ENCODE data around the gene MTHFD1L. TPM values are rescaled to one million over a fixed set of nuclear protein-coding genes. Genes with fewer than 3 reads are reported as not detected.
A peak's percentile ranks its signal among the peaks of the same experiment; 100 is the strongest.

Gene MTHFD1L
- total and polyA plus RNA-seq, 2 of the 8 experiments (the other 6 are each of a cell fraction or from before 2014, with no cell fraction given): 29.2 to 105 TPM

- Histone ChIP-seq H3K79me2 (ENCODE audit: control insufficient read depth in 1 of 2, insufficient read depth in 2 of 2, low read length in 2 of 2) (0 out of 4 replicates have a peak, but pooled peaks cover 0 to 6% of the 10 kb centered on the region in 2 experiments), H2AK5ac (ENCODE audit: low read depth, low read length) (no peak overlapping the region), H3K56ac (replicated peaks; ENCODE audit: insufficient read length, low read depth, low read length) (no peak overlapping the region), H2BK12ac (ENCODE audit: low read depth, low read length) (no peak overlapping the region), H3K4me2 (ENCODE audit: insufficient read depth in 1 of 2, low read depth in 2 of 2, low read length in 2 of 2) (no peak overlapping the region), H2BK20ac (ENCODE audit: low read length) (no peak overlapping the region), H3K4me3 (ENCODE audit: extremely low read depth in 1 of 4, insufficient read depth in 2 of 4, low read depth in 3 of 4, low read length in 4 of 4) (no peak overlapping the region), H3K9me3 (ENCODE audit: insufficient read depth in 2 of 2, low read depth in 1 of 2, low read length in 1 of 2) (no peaks in the 10 kb centered on the region), H3K4ac (replicated peaks; ENCODE audit: insufficient read length, low read depth, low read length) (no peak overlapping the region), H4K8ac (ENCODE audit: extremely low read depth, insufficient read depth, low read length) (0 out of 2 replicates have a peak overlapping the region, but pooled peaks have one; percentile 57), H4K5ac (ENCODE audit: insufficient read length, low read depth, low read length) (no peak overlapping the region), H3K23me2 (ENCODE audit: low read depth, low read length) (no peaks in the 10 kb centered on the region), H3K18ac (ENCODE audit: extremely low read depth, low read length) (no peak overlapping the region), H2BK120ac (replicated peaks; ENCODE audit: low read depth, low read length) (no peak overlapping the region), H4K20me1 (replicated peaks in 1 of 2; ENCODE audit: control insufficient read depth in 1 of 2, insufficient read depth in 2 of 2, low read length in 2 of 2) (peaks cover 3 to 5% of the 10 kb centered on the region in 2 experiments), H2BK5ac (ENCODE audit: low read depth, low read length) (no peak overlapping the region), H3K9ac (replicated peaks in 1 of 4; ENCODE audit: extremely low read depth in 1 of 4, low read depth in 3 of 4, low read length in 3 of 4) (no peak overlapping the region), H3K27ac (ENCODE audit: low read depth, low read length) (no peak overlapping the region), H2AFZ (ENCODE audit: low read length) (no peak overlapping the region), H4K91ac (replicated peaks; ENCODE audit: insufficient read length, low read length) (no peak overlapping the region), H3K4me1 (replicated peaks in 1 of 4; ENCODE audit: control insufficient read depth in 3 of 4, insufficient read depth in 4 of 4, low read length in 3 of 4) (peaks cover 0 to 3% (median 0%) of the 10 kb centered on the region in 4 experiments; a peak in 1 of 7 replicates), H2BK15ac (ENCODE audit: low read length) (no peak overlapping the region), H3K23ac (ENCODE audit: insufficient read length) (no peak overlapping the region), H3K36me3 (ENCODE audit: control insufficient read depth in 2 of 4, insufficient read depth in 4 of 4, low read length in 3 of 4) (peaks cover 8 to 51% (median 29%) of the 10 kb centered on the region in 4 experiments; a peak in 7 of 8 replicates), H3K27me3 (replicated peaks in 1 of 4; ENCODE audit: control insufficient read depth in 3 of 4, extremely low read depth in 1 of 4, insufficient read depth in 3 of 4, low read length in 3 of 4) (no peaks in the 10 kb centered on the region), H3K14ac (ENCODE audit: insufficient read length) (no peak overlapping the region), H3K79me1 (ENCODE audit: low read depth, low read length) (peaks cover 2% of the 10 kb centered on the region; the same call in 1 of the 2 replicates)
- DNase-seq (ENCODE audit: low read depth in 1 of 2, low spot score in 2 of 2): no peak
- WGBS, 2 experiments (ENCODE audit: extremely low coverage in 1 of 2, insufficient coverage in 1 of 2, insufficient read length in 1 of 2, insufficient replicate concordance in 2 of 2, low coverage in 1 of 2, low lambda C conversion rate in 2 of 2, missing lambda C conversion rate in 1 of 2): 91% methylated on average over 13 of the region's 13 CpGs; no CpG with 5 or more reads in 1 of the 2 experiments
- POLR2A ChIA-PET (ENCODE audit: partially characterized antibody): interaction anchor here (1.1 to 1.8 kb wide), 3 partner anchors 12 to 38 kb away, joined by 3 to 9 read pairs (median 7); partner anchors contain the start of gene MTHFD1L
- CTCF ChIA-PET (ENCODE audit: partially characterized antibody): interaction anchor here (1.0 to 9.7 kb wide), 14 partner anchors 8 to 444 kb away, joined by 3 to 100 read pairs (median 14); no protein-coding TSS in a partner anchor
- no peak for FAIRE-seq
- TF ChIP-seq RNF2 (IDR thresholded peaks at IDR 0.05; ENCODE audit: borderline replicate concordance, low read depth, low read length, missing control alignments, poor library complexity, severe bottlenecking) (no peak), MAX (IDR thresholded peaks at IDR 0.05) (no peak), HDAC2 (IDR thresholded peaks at IDR 0.05; ENCODE audit: borderline replicate concordance in 1 of 2, low read depth in 2 of 2, low read length in 2 of 2) (no peak), TAF1 (IDR thresholded peaks at IDR 0.05; ENCODE audit: low read depth, low read length) (no peak), POLR2A (IDR thresholded peaks at IDR 0.05; ENCODE audit: control extremely low read depth in 1 of 2, low read depth in 2 of 2, low read length in 2 of 2) (no peak), NANOG (IDR thresholded peaks at IDR 0.05; ENCODE audit: insufficient read depth, low read depth, low read length, poor library complexity, severe bottlenecking) (no peak), EGR1 (IDR thresholded peaks at IDR 0.05; ENCODE audit: borderline replicate concordance, low read depth, low read length) (no peak), CHD1 (IDR thresholded peaks at IDR 0.05; ENCODE audit: low read depth, low read length) (no peak), HDAC6 (IDR thresholded peaks at IDR 0.05; ENCODE audit: low read depth, low read length) (no peak), SIN3A (conservative IDR thresholded peaks at IDR 0.05 in 1 of 2, IDR thresholded peaks at IDR 0.05 in 1 of 2; ENCODE audit: low read depth in 1 of 2, low read length in 2 of 2) (no peak)
These were observed 24.8 kb downstream of the MTHFD1L start for GRCh38 chr6:150890346-150890745.

Measured in H1 (cell line).